Vagina (tissue), 2 donors: ENCODE data around the gene PSIP1. TPM values are rescaled to one million over a fixed set of nuclear protein-coding genes. Genes with fewer than 3 reads are reported as not detected.

Source experiments
- DNase-seq, 2 donors: peaks; one replicate each; pipeline ENCODE4 v3.0.0-alpha.2; 2017; ENCODE audit errors: extremely low spot score in 2 of 2
- H3K27ac ChIP-seq: fragments of 200-600 bp; sonication (generic); one replicate; pipeline ENCODE4 v1.5.1; 2019
- H3K27me3 ChIP-seq: fragments of 200-600 bp; sonication (generic); one replicate; pipeline ENCODE4 v1.5.1; 2019
- H3K36me3 ChIP-seq, 2 donors: fragments of 200-600 bp; sonication (generic); one replicate each; pipeline ENCODE4 v1.5.1; 2017 to 2019
- H3K4me1 ChIP-seq: fragments of 200-600 bp; sonication (generic); one replicate; pipeline ENCODE4 v1.5.1; 2019
- H3K4me3 ChIP-seq, 2 donors: fragments of 200-600 bp; sonication (generic); 1 replicate in 1 of 2; 2 replicates in 1 of 2; pipeline ENCODE4 v1.5.1; 2016 to 2019
- H3K9me3 ChIP-seq: fragments of 200-600 bp; sonication (generic); one replicate; pipeline ENCODE4 v1.5.1; 2019
- CTCF ChIP-seq, 3 experiments: fragments of 450-650 bp in 2 of 3; fragments of 200-600 bp in 1 of 3; sonication (generic) in 1 of 3; IDR thresholded peaks; one replicate each; pipeline ENCODE4 v1.5.1; 2017 to 2019; ENCODE audit warnings: antibody characterized with exemption in 3 of 3, mild to moderate bottlenecking in 2 of 3, moderate library complexity in 2 of 3
- POLR2A ChIP-seq, 2 donors: fragments of 450-650 bp; IDR thresholded peaks; one replicate each; pipeline ENCODE4 v1.6.1; 2017; ENCODE audit warnings: antibody characterized with exemption in 2 of 2, mild to moderate bottlenecking in 2 of 2, moderate library complexity in 2 of 2
- POLR2AphosphoS5 ChIP-seq, 2 donors: sonication (generic); formaldehyde crosslinking; IDR thresholded peaks; one replicate each; pipeline ENCODE4 v1.9.0; 2017; ENCODE audit warnings: antibody characterized with exemption in 2 of 2, mild to moderate bottlenecking in 2 of 2, low read depth in 1 of 2; ENCODE audit not compliant: insufficient read depth in 1 of 2
- intact Hi-C: fragments of 100-400 bp; cut with DNase I; formaldehyde crosslinking; loops from one replicate; pipeline ENCODE4 v1.15.1; 2023
- small RNA-seq: library from RNA; depleted of rRNA; stranded (forward); fragments of <200 nt; gene quantifications from one replicate; pipeline ENCODE3, GENCODE V24; 2016
- total RNA-seq: library from RNA; depleted of rRNA; stranded (reverse); fragments of >200 nt; gene quantifications from one replicate; pipeline ENCODE4 v1.2.3, GENCODE V29; 2016

Gene PSIP1
- total RNA-seq, 1 donor from 2014 or later: 63.8 TPM

- intact Hi-C loops: loop anchor here (10.0 kb wide), 1 partner anchor 206 kb away; no protein-coding TSS in a partner anchor
- H3K9me3 ChIP-seq: no peaks in the 10 kb centered on the region
- H3K36me3 ChIP-seq: peaks cover 0 to 7% of the 10 kb centered on the region in 2 donors
- peaks cover 27% of the 10 kb centered on the region for H3K4me1 ChIP-seq
- H3K4me3 ChIP-seq: no peak overlapping the region
- DNase-seq: no peak
- TF ChIP-seq POLR2AphosphoS5 (IDR thresholded peaks at IDR 0.05; ENCODE audit: insufficient read depth in 1 of 2, low read depth in 1 of 2): no peak
- TF ChIP-seq CTCF (IDR thresholded peaks at IDR 0.05): no peak
- no peak for TF ChIP-seq POLR2A (IDR thresholded peaks at IDR 0.05)
- H3K27me3 ChIP-seq: no peaks in the 10 kb centered on the region
- no peak overlapping the region for H3K27ac ChIP-seq
Observed at GRCh38 chr9:15420796-15421195, 90.0 kb downstream of the PSIP1 start.

DNA sequence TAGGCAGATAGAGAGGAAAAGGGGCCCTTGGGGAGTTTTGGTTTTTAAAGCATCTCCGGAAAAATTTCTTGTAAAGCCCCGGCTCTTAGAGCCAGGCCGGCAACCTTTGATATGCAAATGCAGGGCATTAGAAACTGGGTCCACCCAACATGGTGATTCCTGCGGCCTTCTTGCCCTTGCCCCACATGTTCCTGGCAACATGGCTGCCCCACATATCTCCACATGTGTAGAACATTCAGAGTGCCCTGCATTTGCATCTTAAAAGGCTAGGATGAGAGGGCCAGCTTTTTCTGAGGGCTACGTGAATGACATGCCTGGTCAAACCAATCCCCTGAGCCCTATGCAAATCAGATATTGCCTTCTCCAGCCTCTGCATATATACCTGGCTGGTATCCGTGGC lies 93.1 kb downstream of the PSIP1 start:
- H3K9me3 ChIP-seq: no peaks in the 10 kb centered on the region
- no peak for TF ChIP-seq POLR2A (IDR thresholded peaks at IDR 0.05)
- TF ChIP-seq POLR2AphosphoS5 (IDR thresholded peaks at IDR 0.05; ENCODE audit: insufficient read depth in 1 of 2, low read depth in 1 of 2): no peak
- TF ChIP-seq CTCF (IDR thresholded peaks at IDR 0.05): no peak
- H3K4me1 ChIP-seq: peaks cover 5% of the 10 kb centered on the region
- H3K27me3 ChIP-seq: no peaks in the 10 kb centered on the region
- intact Hi-C loops: no loop called here
- no peaks in the 10 kb centered on the region for H3K36me3 ChIP-seq
- DNase-seq: no peak
- H3K27ac ChIP-seq: no peak overlapping the region
- H3K4me3 ChIP-seq: no peak overlapping the region

GRCh38 chr9:15416880-15417279 lies 93.9 kb downstream of the PSIP1 start:
- Histone ChIP-seq H3K36me3 (no peaks in the 10 kb centered on the region), H3K4me3 (no peak overlapping the region), H3K4me1 (peaks cover 1% of the 10 kb centered on the region), H3K27ac (no peak overlapping the region), H3K27me3 (no peaks in the 10 kb centered on the region), H3K9me3 (no peaks in the 10 kb centered on the region)
- DNase-seq: no peak
- intact Hi-C loops: no loop called here
- TF ChIP-seq POLR2AphosphoS5 (IDR thresholded peaks at IDR 0.05; ENCODE audit: insufficient read depth in 1 of 2, low read depth in 1 of 2) (no peak), CTCF (IDR thresholded peaks at IDR 0.05) (peak in 2 of 3 experiments; percentile 11 to 19), POLR2A (IDR thresholded peaks at IDR 0.05) (no peak)

Small RNA genes within 50 kb of the gene (small RNA-seq; reads per million reads assigned to genes)
- gene AL513423.1 (not detected), gene RN7SL98P (not detected), gene RNU6-246P (not detected), gene RNU6-319P (not detected)

Other genes starting within 250 kb of the PSIP1 start
- gene TTC39B, start 203.8 kb downstream of the PSIP1 start, total RNA-seq: 13.3 TPM
- 22.6 TPM for gene SNAPC3, start 88.1 kb downstream of the PSIP1 start, total RNA-seq
- 2.9 TPM for gene CCDC171, start 42.1 kb upstream of the PSIP1 start, total RNA-seq